DMS114 treated with DMSO at 0.1 percent for 48 hours (cell line): Measurements from ENCODE around the gene ARHGEF1.

Experiments used
- DNase-seq: peaks from one replicate; lab custom pipeline; 2025; ENCODE audit not compliant: unreplicated experiment; lab: John Stamatoyannopoulos, UW

The ARHGEF1 gene

GRCh38 chr19:41880329-41880708, 2.7 kb upstream of the ARHGEF1 start:
- DNase-seq, result no peak

DNA sequence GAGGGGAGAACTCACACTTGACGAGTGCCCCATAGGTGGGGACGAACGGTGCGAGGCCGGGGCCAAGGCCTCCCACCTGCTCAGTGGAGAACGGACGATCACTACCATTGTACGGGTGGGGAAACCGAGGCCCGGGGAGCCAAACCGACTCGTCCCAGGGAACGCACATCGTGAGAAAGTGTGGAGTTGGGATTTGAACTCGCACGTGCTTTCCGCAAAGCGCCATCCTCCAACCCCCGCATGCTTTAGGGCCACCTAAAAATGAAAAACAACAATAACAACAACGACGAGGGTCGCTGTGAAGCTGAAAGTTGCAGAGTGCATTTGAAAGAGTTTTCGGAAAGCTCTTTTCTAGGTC, 458 bp downstream of the ARHGEF1 start:
- no peak for DNase-seq

DNA sequence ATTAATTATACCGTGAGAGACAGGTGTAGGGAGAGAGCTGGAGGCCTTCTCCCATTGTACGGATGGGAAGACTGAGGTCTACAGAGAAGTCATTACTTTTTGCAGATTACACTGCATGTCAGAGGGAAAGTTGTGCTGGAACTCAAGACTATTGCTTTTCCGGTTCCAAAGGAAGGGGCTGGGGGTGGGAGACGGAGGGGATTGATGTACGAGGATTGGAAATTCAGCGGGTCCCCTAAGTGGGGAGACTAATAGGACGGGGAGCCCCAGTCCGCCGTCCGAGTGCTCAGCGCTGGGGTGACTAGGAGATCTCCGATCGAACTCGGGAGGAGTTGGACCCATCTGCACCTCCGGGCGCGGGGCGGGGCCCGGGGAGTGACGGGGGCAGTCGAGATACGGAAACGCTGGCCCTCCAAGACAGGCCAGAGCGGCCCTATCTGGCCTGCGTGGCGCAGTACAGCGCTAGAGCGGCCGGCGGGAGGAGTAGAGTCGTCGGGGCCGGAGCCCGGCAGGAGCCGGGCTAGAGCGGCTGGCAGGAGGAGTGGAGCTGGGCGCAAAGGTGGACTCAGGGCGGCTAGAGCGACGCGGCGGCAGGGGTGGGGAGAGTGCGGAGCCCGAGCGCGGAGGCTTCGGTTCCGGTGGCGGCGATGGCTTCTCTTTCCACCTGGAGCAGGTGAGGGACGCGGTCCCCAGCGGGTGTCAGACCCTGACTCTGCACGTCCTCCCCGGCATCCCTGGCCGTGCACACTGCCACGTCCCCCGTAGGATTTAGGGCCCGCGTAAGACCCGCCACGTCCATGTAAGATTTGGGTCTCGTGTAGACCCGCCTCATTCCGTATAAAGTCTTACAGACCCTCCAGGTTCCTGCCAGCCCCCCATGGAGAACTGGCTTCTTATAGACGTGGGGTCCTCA, 1.1 kb downstream of the ARHGEF1 start:
- DNase-seq, result peak; percentile 97

GRCh38 chr19:41886761-41887710, 4.1 kb downstream of the ARHGEF1 start:
- DNase-seq, result no peak

- DNase-seq, result no peak
Measured at GRCh38 chr19:41887711-41888382, 4.9 kb downstream of the ARHGEF1 start.

- DNase-seq, result no peak
Measured at GRCh38 chr19:41888926-41889325, 5.9 kb downstream of the ARHGEF1 start.

DNA sequence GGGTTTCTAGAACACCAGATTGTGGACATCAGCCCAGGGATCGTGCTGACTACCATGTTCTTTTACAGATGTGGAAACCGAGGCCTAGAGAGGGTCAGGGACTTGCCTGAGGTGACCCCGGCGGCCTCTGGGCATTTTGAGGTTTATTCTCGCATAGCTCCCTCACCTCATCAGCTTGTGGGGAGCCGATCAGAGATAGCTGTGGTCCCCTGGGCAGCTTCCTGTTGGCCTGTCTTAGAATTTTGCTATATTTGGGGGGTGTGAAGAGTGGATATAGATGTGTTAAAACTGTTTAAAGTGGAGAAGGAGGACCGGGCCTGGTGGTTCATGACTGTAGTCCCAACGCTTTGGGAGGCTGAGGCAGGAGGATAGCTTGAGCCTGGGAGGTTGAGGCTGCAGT, 6.9 kb downstream of the ARHGEF1 start:
- no peak for DNase-seq

DNA sequence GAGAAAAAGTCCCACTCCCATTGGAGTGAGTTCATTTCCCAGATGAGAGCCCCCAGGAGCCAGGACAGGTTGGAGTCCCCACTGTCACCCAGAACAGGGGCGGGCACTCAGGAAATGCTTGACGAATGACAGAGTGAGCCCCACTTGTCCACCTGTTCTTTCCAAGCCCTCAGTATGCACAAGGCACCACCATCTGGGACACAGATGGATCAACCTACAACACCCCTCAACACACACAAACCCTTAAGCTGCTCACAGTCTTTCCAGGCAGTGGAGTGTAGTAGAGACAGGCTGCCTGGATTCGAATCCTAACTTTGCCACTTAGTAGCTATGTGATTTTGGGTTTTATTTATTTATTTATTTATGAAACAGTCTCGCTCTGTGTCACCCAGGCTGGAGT, 8.0 kb downstream of the ARHGEF1 start:
- DNase-seq, result no peak

DNA sequence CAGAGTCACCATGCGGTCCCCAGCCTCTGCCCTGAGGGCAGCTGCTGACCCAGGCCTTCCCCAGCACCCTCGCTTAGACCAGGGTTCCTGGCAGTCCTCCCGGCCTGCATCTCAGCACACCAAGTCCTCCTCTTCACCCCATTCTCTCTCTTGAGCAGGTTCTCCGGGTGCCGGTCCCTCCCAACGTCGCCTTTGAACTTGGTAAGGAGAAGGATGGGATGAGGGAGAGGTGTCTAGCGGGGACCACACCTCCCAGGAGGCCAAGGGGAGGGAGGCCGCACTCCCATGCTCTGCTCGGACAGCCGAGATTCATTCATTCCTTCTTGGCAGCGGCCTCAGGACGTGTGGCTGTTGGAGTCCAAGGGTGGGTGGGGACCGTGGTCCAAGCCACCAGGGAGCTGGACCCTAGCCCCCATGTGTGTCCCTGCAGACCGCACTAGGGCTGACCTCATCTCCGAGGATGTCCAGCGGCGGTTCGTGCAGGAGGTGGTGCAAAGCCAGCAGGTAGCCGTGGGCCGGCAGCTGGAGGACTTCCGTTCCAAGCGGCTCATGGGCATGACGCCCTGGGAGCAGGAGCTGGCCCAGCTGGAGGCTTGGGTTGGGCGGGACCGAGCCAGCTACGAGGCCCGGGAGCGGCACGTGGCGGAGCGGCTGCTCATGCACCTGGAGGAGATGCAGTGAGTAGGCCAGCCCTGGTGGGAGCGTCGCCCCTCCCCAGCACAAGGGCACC, 9.4 kb downstream of the ARHGEF1 start:
- no peak for DNase-seq

DNA sequence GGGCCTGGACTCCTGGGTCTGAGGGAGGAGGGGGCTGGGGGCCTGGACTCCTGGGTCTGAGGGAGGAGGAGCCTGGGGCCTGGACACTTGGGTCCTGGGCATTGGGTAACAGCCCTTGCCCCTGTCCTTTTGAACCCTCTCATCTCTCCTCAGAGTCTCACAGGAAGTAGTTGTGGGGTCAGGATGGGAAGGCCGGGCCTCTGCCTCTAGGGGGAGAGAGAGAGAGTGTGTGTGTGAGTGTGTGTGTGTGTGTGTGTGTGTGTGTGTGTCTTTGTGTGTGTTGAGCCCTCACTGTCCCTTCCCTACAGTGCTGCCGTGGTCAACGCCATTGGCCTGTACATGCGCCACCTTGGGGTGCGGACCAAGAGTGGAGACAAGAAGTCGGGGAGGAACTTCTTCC, 10.9 kb downstream of the ARHGEF1 start:
- DNase-seq, result no peak

DNA sequence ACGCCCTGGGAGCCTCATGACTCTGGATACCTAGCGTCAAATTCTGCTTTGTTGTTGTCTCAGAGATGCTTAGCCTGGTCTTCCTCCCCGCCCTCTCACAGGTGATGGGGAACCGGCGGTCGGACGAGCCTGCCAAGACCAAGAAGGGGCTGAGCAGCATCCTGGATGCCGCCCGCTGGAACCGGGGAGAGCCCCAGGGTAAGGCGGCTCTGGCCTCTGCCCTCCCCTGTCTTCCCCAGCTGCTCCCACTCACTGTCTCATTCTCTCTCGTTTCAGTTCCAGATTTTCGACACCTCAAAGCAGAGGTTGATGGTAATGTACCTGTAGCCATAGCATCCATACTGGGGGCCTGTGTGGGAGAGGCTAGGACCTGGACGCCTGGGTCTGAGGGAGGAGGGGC, 11.4 kb downstream of the ARHGEF1 start:
- no peak for DNase-seq

DNA sequence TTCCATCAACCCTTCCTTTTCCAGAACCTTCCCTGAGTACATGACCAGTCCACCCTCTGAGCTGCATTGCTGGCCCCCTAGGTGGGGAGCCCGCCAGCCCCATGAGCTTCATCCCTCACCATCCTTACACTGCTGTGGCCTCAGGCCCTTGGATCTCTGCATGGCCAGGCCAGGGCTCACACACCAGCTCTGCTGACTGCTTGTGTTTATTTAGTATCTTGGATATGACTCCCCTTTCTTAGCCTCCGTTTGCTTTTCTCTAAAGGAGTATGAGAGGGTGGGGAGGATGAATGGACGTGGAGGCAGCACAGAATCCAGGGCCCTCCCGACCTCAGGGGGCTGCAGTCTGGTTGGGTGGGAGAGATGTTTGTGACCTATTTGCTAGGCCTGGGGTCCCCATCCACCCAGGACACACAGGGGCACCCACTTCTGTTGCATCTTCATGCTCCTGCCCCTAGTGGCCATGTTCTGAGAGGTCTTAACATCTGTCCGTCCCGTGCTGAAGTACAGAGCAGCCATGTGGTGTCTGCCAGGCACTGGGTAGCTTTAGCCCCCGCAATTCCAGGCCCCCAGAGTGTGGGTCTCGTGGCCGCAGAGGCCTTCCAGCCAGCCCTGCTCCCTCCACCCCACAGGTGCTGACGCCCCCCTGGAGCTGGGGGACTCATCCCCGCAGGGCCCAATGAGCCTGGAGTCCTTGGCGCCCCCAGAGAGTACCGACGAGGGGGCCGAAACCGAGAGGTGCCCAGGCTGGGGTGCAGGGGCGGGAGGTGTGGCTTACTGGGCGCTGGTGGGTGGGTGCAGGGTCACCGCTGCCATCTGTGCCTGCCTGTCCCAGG, 13.0 kb downstream of the ARHGEF1 start:
- no peak for DNase-seq

DNA sequence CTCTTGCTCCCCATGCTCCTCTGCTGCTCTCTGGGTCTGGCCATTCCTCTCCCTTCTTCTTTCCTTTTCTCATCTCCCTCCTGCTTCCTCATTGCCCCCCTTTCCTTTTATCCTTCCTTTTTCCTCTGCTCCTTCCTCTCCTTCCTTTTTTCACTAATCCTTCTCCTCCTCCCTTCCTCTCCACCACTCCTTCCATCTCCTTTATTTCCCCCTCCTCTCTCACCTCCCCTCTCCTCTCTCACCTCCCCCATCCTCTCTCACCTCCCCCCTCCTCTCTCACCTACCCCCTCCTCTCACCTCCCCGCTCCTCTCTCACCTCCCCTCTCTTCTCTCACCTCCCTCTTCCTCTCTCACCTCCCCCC, 13.6 kb downstream of the ARHGEF1 start:
- no peak for DNase-seq

GRCh38 chr19:41897181-41897580, 14.2 kb downstream of the ARHGEF1 start:
- no peak for DNase-seq

- no peak for DNase-seq
Measured at GRCh38 chr19:41897820-41898219, 14.8 kb downstream of the ARHGEF1 start.

GRCh38 chr19:41898235-41898634, 15.3 kb downstream of the ARHGEF1 start:
- no peak for DNase-seq

- no peak for DNase-seq
Measured at GRCh38 chr19:41901707-41902360, 18.9 kb downstream of the ARHGEF1 start.

- no peak for DNase-seq
Measured at GRCh38 chr19:41902594-41902993, 19.6 kb downstream of the ARHGEF1 start.

GRCh38 chr19:41903193-41903953, 20.4 kb downstream of the ARHGEF1 start:
- DNase-seq, result no peak
